Endothelial cell of umbilical vein (primary cell): ENCODE data around the gene KRR1.

Experiments used
- EZH2 ChIP-seq: IDR thresholded peaks from 2 replicates; pipeline ENCODE4 v1.6.1; 2012; ENCODE audit warnings: borderline replicate concordance, low read depth, mild to moderate bottlenecking, moderate library complexity, low read length, inconsistent platforms; ENCODE audit not compliant: severe bottlenecking
- FOS ChIP-seq: IDR thresholded peaks from 2 replicates; pipeline ENCODE4 v1.6.1; 2011; ENCODE audit warnings: mild to moderate bottlenecking, low read length, moderate library complexity, borderline replicate concordance; ENCODE audit not compliant: insufficient read depth
- MYC ChIP-seq: IDR thresholded peaks from one replicate; pipeline ENCODE4 v1.6.1; 2011; ENCODE audit warnings: mild to moderate bottlenecking, low read depth, low read length
- POLR2A ChIP-seq: IDR thresholded peaks from 2 replicates; pipeline ENCODE4 v1.6.1; 2012; ENCODE audit warnings: low read depth, mild to moderate bottlenecking, control low read depth, low read length
- POLR2AphosphoS5 ChIP-seq: IDR thresholded peaks from 2 replicates; pipeline ENCODE4 v1.6.1; 2012; ENCODE audit warnings: low read depth, mild to moderate bottlenecking, control low read depth, low read length, moderate library complexity; ENCODE audit not compliant: insufficient read depth
- TF ChIP-seq, protein P1 (sequence below), 2 donors: IDR thresholded peaks; 1 replicate in 1 of 2; 2 replicates in 1 of 2; pipeline ENCODE4 v1.5.1; 2011; ENCODE audit warnings: low read length in 2 of 2, mild to moderate bottlenecking in 2 of 2, moderate library complexity in 2 of 2, control low read depth in 1 of 2, inconsistent platforms in 1 of 2, low read depth in 1 of 2; ENCODE audit not compliant: insufficient read depth in 1 of 2; ENCODE audit errors: extremely low read depth in 1 of 2

DNA sequence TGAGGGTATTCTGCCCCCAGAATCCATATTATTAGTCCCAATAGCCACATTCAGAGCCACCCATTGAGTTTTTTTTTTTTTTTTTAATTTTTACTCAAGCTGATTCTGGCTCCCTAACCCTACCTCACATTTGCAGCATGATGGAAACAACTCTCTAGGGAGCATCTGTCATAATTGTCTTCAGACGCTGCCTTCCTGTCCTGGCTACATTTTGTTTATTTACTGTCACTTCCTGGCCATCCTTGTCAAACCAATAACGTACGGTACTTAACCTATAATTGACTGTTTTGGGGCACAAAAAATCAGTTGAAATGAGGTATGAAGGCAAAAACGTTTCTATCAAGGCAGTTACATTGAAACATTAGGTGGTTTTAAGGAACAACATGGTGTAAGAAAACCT, 28.8 kb downstream of the KRR1 start:
- TF ChIP-seq, protein P1, sequence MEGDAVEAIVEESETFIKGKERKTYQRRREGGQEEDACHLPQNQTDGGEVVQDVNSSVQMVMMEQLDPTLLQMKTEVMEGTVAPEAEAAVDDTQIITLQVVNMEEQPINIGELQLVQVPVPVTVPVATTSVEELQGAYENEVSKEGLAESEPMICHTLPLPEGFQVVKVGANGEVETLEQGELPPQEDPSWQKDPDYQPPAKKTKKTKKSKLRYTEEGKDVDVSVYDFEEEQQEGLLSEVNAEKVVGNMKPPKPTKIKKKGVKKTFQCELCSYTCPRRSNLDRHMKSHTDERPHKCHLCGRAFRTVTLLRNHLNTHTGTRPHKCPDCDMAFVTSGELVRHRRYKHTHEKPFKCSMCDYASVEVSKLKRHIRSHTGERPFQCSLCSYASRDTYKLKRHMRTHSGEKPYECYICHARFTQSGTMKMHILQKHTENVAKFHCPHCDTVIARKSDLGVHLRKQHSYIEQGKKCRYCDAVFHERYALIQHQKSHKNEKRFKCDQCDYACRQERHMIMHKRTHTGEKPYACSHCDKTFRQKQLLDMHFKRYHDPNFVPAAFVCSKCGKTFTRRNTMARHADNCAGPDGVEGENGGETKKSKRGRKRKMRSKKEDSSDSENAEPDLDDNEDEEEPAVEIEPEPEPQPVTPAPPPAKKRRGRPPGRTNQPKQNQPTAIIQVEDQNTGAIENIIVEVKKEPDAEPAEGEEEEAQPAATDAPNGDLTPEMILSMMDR (IDR thresholded peaks at IDR 0.05; ENCODE audit: extremely low read depth in 1 of 2, insufficient read depth in 1 of 2, low read depth in 1 of 2, low read length in 2 of 2) = no peak
- TF ChIP-seq EZH2 (no peak), POLR2AphosphoS5 (no peak), POLR2A (no peak), MYC (no peak), FOS (no peak)
